H1 (cell line): Measurements from ENCODE around the gene ENSA. TPM values are rescaled to one million over a fixed set of nuclear protein-coding genes. Genes with fewer than 3 reads are reported as not detected.
A peak's percentile ranks its signal among the peaks of the same experiment; 100 is the strongest.
"Not testable (repeated sequence)": the region's sequence is repeated elsewhere in the genome, so short reads cannot be mapped to it uniquely, and the experiment has no call there.

Experiments
- CTCF ChIA-PET: fragments of 300-600 bp; sonication (Branson Sonifier 250); formaldehyde crosslinking; loops from one replicate; lab custom pipeline; 2021; ENCODE audit not compliant: partially characterized antibody; lab: Charles Lee
- POLR2A ChIA-PET: fragments of 300-600 bp; sonication (Branson Sonifier 250); formaldehyde crosslinking; loops from one replicate; lab custom pipeline; 2021; ENCODE audit warnings: inconsistent platforms; ENCODE audit not compliant: partially characterized antibody; lab: Charles Lee
- DNase-seq, 2 experiments: peaks; one replicate each; pipeline versions ENCODE4 v3.0.0 to v3.0.0-alpha.2; 2010 to 2022; ENCODE audit warnings: low spot score in 2 of 2, low read depth in 1 of 2, mixed read lengths in 1 of 2
- FAIRE-seq: peaks from 2 replicates; lab custom pipeline; 2011; peaks lifted over from hg19 to GRCh38; lab: Jason Lieb, UNC
- H2AFZ ChIP-seq: 2 replicates; pipeline ENCODE4 v1.8.1; 2012; ENCODE audit warnings: low read length, inconsistent platforms
- H2AK5ac ChIP-seq: 2 replicates; pipeline ENCODE4 v1.6.1; 2013; ENCODE audit warnings: low read depth, low read length
- H2BK120ac ChIP-seq: replicated peaks from 2 replicates; pipeline ENCODE3; 2013; ENCODE audit warnings: low read depth, low read length, inconsistent platforms
- H2BK12ac ChIP-seq: 2 replicates; pipeline ENCODE4 v1.6.1; 2013; ENCODE audit warnings: low read depth, low read length
- H2BK15ac ChIP-seq: 2 replicates; pipeline ENCODE4 v1.6.1; 2013; ENCODE audit warnings: low read length
- H2BK20ac ChIP-seq: 2 replicates; pipeline ENCODE4 v1.6.1; 2013; ENCODE audit warnings: low read length
- H2BK5ac ChIP-seq: 2 replicates; pipeline ENCODE4 v1.6.1; 2013; ENCODE audit warnings: low read depth, low read length
- H3K14ac ChIP-seq: 2 replicates; pipeline ENCODE4 v1.6.1; 2013; ENCODE audit warnings: inconsistent platforms; ENCODE audit not compliant: insufficient read length
- H3K18ac ChIP-seq: 2 replicates; pipeline ENCODE4 v1.6.1; 2013; ENCODE audit warnings: low read length; ENCODE audit errors: extremely low read depth
- H3K23ac ChIP-seq: 2 replicates; pipeline ENCODE4 v1.6.1; 2013; ENCODE audit warnings: inconsistent platforms; ENCODE audit not compliant: insufficient read length
- H3K23me2 ChIP-seq: 2 replicates; pipeline ENCODE4 v1.6.1; 2013; ENCODE audit warnings: low read depth, low read length
- H3K27ac ChIP-seq: 2 replicates; pipeline ENCODE4 v1.6.1; 2011; ENCODE audit warnings: low read depth, low read length, inconsistent platforms
- H3K27me3 ChIP-seq, 4 experiments: replicated peaks in 1 of 4; 1 replicate in 1 of 4; 2 replicates in 3 of 4; pipeline versions ENCODE4 v1.6.1 to v1.8.1; 2011 to 2013; ENCODE audit warnings: low read length in 3 of 4, mild to moderate bottlenecking in 3 of 4, inconsistent platforms in 2 of 4, mixed read lengths in 2 of 4, moderate library complexity in 1 of 4; ENCODE audit not compliant: control insufficient read depth in 3 of 4, insufficient read depth in 3 of 4; ENCODE audit errors: extremely low read depth in 1 of 4
- H3K36me3 ChIP-seq, 4 experiments: 2 replicates each; pipeline versions ENCODE4 v1.6.1 to v1.8.1; 2011 to 2013; ENCODE audit warnings: mild to moderate bottlenecking in 4 of 4, low read length in 3 of 4, moderate library complexity in 2 of 4, control low read depth in 1 of 4, inconsistent platforms in 1 of 4; ENCODE audit not compliant: insufficient read depth in 4 of 4, control insufficient read depth in 2 of 4
- H3K4ac ChIP-seq: replicated peaks from 2 replicates; pipeline ENCODE3; 2013; ENCODE audit warnings: low read length, low read depth, mixed read lengths, inconsistent platforms; ENCODE audit not compliant: insufficient read length
- H3K4me1 ChIP-seq, 4 experiments: replicated peaks in 1 of 4; 1 replicate in 1 of 4; 2 replicates in 3 of 4; pipeline versions ENCODE4 v1.6.1 to v1.8.1; 2011 to 2013; ENCODE audit warnings: low read length in 3 of 4, inconsistent platforms in 2 of 4, mixed read lengths in 1 of 4; ENCODE audit not compliant: insufficient read depth in 4 of 4, control insufficient read depth in 3 of 4
- H3K4me2 ChIP-seq, 2 experiments: 2 replicates each; pipeline versions ENCODE4 v1.6.1 to v1.8.1; 2011 to 2013; ENCODE audit warnings: low read depth in 2 of 2, low read length in 2 of 2, control low read depth in 1 of 2, inconsistent platforms in 1 of 2, mild to moderate bottlenecking in 1 of 2; ENCODE audit not compliant: insufficient read depth in 1 of 2
- H3K4me3 ChIP-seq, 4 experiments: fragments of 200-600, 300-600 bp in 1 of 4; sonication (generic), shearing (Covaris generic), sonication (Bioruptor Twin) in 1 of 4; 2 replicates each; pipeline versions ENCODE4 v1.5.1 to v1.8.1; 2011 to 2016; ENCODE audit warnings: low read length in 4 of 4, low read depth in 3 of 4, control low read depth in 2 of 4, inconsistent platforms in 2 of 4, mild to moderate bottlenecking in 2 of 4, mixed read lengths in 1 of 4, moderate library complexity in 1 of 4; ENCODE audit not compliant: insufficient read depth in 2 of 4; ENCODE audit errors: extremely low read depth in 1 of 4
- H3K56ac ChIP-seq: replicated peaks from 2 replicates; pipeline ENCODE3; 2013; ENCODE audit warnings: low read depth, mild to moderate bottlenecking, mixed read lengths, low read length, inconsistent platforms; ENCODE audit not compliant: insufficient read length
- H3K79me1 ChIP-seq: 2 replicates; pipeline ENCODE4 v1.6.1; 2013; ENCODE audit warnings: low read depth, low read length, control low read depth
- H3K79me2 ChIP-seq, 2 experiments: 2 replicates each; pipeline versions ENCODE4 v1.6.1 to v1.8.1; 2012 to 2013; ENCODE audit warnings: low read length in 2 of 2, mild to moderate bottlenecking in 2 of 2, inconsistent platforms in 1 of 2; ENCODE audit not compliant: insufficient read depth in 2 of 2, control insufficient read depth in 1 of 2
- H3K9ac ChIP-seq, 4 experiments: replicated peaks in 1 of 4; 1 replicate in 1 of 4; 2 replicates in 3 of 4; pipeline versions ENCODE4 v1.6.1 to v1.8.1; 2011 to 2013; ENCODE audit warnings: low read depth in 3 of 4, low read length in 3 of 4, control low read depth in 2 of 4, mild to moderate bottlenecking in 2 of 4, moderate library complexity in 2 of 4, inconsistent platforms in 1 of 4; ENCODE audit errors: extremely low read depth in 1 of 4
- H3K9me3 ChIP-seq, 2 experiments: 2 replicates each; pipeline versions ENCODE4 v1.6.1 to v1.8.1; 2012 to 2013; ENCODE audit warnings: mild to moderate bottlenecking in 2 of 2, moderate library complexity in 2 of 2, control low read depth in 1 of 2, inconsistent platforms in 1 of 2, low read depth in 1 of 2, low read length in 1 of 2, mixed read lengths in 1 of 2; ENCODE audit not compliant: insufficient read depth in 2 of 2
- H4K20me1 ChIP-seq, 2 experiments: replicated peaks in 1 of 2; 2 replicates each; pipeline versions ENCODE3 to v1.8.1; 2011 to 2013; ENCODE audit warnings: inconsistent platforms in 2 of 2, low read length in 2 of 2, mild to moderate bottlenecking in 1 of 2; ENCODE audit not compliant: insufficient read depth in 2 of 2, control insufficient read depth in 1 of 2
- H4K5ac ChIP-seq: 2 replicates; pipeline ENCODE4 v1.6.1; 2013; ENCODE audit warnings: low read length, low read depth, mixed read lengths, inconsistent platforms; ENCODE audit not compliant: insufficient read length
- H4K8ac ChIP-seq: 2 replicates; pipeline ENCODE4 v1.8.0; 2013; ENCODE audit warnings: mild to moderate bottlenecking, moderate library complexity, low read length, inconsistent platforms; ENCODE audit not compliant: insufficient read depth; ENCODE audit errors: extremely low read depth
- H4K91ac ChIP-seq: replicated peaks from 2 replicates; pipeline ENCODE3; 2013; ENCODE audit warnings: low read length, mixed read lengths, inconsistent platforms; ENCODE audit not compliant: insufficient read length
- ASH2L ChIP-seq: fragments of 200-600, 300-600 bp; sonication (generic); IDR thresholded peaks from one replicate; pipeline ENCODE4 v1.7.1; 2017; ENCODE audit warnings: low read length
- MAX ChIP-seq: IDR thresholded peaks from 2 replicates; pipeline ENCODE4 v1.6.1; 2012; ENCODE audit warnings: inconsistent platforms
- WGBS, 2 experiments: shearing (Covaris generic) in 1 of 2; methylation state at CpG; one replicate each; pipeline versions ENCODE4 v1.1.6 to v1.1.7; 2013 to 2015; ENCODE audit warnings: low lambda C conversion rate in 2 of 2, mixed read lengths in 2 of 2, inconsistent platforms in 1 of 2, low coverage in 1 of 2, missing lambda C conversion rate in 1 of 2; ENCODE audit not compliant: insufficient replicate concordance in 2 of 2, insufficient coverage in 1 of 2, insufficient read length in 1 of 2; ENCODE audit errors: extremely low coverage in 1 of 2, missing lambda C conversion rate in 1 of 2; 5-methylcytosine and 5-hydroxymethylcytosine counted together
- polyA plus RNA-seq, 7 experiments: library from polyadenylated mRNA; depleted of rRNA in 3 of 7; stranded (reverse) in 5 of 7; unstranded in 2 of 7; fragments of >200 nt in 5 of 7; fragments of 200-250 nt in 2 of 7; gene quantifications; 1 replicate in 5 of 7; 2 replicates in 1 of 7; 4 replicates in 1 of 7; pipeline versions ENCODE4 v1.2.1 to v1.2.3, GENCODE V29; 2011 to 2013; ENCODE audit warnings: missing spikeins in 2 of 7, mixed read lengths in 2 of 7
- total RNA-seq: library from RNA; stranded (reverse); fragmentation: NEBNext Ultra II Directional; extraction: Animal tissue kit (Norgen Biotek cat#: 25700); gene quantifications from 2 replicates; pipeline ENCODE4 v1.2.1, GENCODE V29; 2021

Gene ENSA
- total and polyA plus RNA-seq, 2 of the 8 experiments (the other 6 are each of a cell fraction or from before 2014, with no cell fraction given): 48.2 to 229 TPM

GRCh38 chr1:150634839-150635622, 5.6 kb upstream of the ENSA start:
- TF ChIP-seq MAX (peak; percentile 35; the same call in 1 of the 2 replicates), ASH2L (peak; percentile 41)
- peak overlapping the region; percentile 92 for H2BK12ac ChIP-seq
- not testable (repeated sequence) for H2BK15ac ChIP-seq, H4K8ac ChIP-seq, H3K27me3 ChIP-seq, H3K14ac ChIP-seq, H3K23me2 ChIP-seq, H3K56ac ChIP-seq, H3K79me1 ChIP-seq, DNase-seq, FAIRE-seq, H4K20me1 ChIP-seq, H3K36me3 ChIP-seq, H4K5ac ChIP-seq, H3K4me3 ChIP-seq, H3K4ac ChIP-seq, H3K9me3 ChIP-seq, H3K23ac ChIP-seq, H2AFZ ChIP-seq
- H3K18ac ChIP-seq: peak overlapping the region; percentile 52; the same call in 1 of the 2 replicates
- peak overlapping the region; percentile 71 for H3K27ac ChIP-seq
- peak overlapping the region; percentile 19 to 31; a peak in 2 of 4 replicates for H3K4me2 ChIP-seq
- H2BK120ac ChIP-seq: peak overlapping the region; percentile 64
- H2AK5ac ChIP-seq: peak overlapping the region; percentile 93
- ChIA-PET POLR2A (interaction anchor here (1.3 to 43.5 kb wide), 4 partner anchors 9 to 66 kb away, joined by 4 to 1380 read pairs (median 90); partner anchors contain the start of genes ADAMTSL4 and MCL1), CTCF (interaction anchor here (0.6 kb wide), 1 partner anchor 124 kb away, joined by 3 read pairs; no protein-coding TSS in a partner anchor)
- peak overlapping the region; percentile 86 for H2BK20ac ChIP-seq
- peak overlapping the region; percentile 74 for H4K91ac ChIP-seq
- H3K79me2 ChIP-seq: peaks cover 0 to 10% of the 10 kb centered on the region in 2 experiments; a peak in 2 of 4 replicates
- peak overlapping the region in 2 of 4 experiments; percentile 28 to 53; a peak in 3 of 7 replicates for H3K9ac ChIP-seq
- H3K4me1 ChIP-seq: peaks cover 4 to 12% (median 5%) of the 10 kb centered on the region in 4 experiments
- H2BK5ac ChIP-seq: peak overlapping the region; percentile 96
- 40 to 100% methylated on average over 1 to 12 of the region's 17 CpGs for WGBS, 2 experiments
